ENCODE measurements around the gene CCDC33.

The CCDC33 gene

GRCh38 chr15:74322558-74323180, 86.5 kb downstream of the CCDC33 start:
- peak; percentile 82 for DNase-seq (ENCODE audit: low spot score)
- TF ChIP-seq, protein P1, sequence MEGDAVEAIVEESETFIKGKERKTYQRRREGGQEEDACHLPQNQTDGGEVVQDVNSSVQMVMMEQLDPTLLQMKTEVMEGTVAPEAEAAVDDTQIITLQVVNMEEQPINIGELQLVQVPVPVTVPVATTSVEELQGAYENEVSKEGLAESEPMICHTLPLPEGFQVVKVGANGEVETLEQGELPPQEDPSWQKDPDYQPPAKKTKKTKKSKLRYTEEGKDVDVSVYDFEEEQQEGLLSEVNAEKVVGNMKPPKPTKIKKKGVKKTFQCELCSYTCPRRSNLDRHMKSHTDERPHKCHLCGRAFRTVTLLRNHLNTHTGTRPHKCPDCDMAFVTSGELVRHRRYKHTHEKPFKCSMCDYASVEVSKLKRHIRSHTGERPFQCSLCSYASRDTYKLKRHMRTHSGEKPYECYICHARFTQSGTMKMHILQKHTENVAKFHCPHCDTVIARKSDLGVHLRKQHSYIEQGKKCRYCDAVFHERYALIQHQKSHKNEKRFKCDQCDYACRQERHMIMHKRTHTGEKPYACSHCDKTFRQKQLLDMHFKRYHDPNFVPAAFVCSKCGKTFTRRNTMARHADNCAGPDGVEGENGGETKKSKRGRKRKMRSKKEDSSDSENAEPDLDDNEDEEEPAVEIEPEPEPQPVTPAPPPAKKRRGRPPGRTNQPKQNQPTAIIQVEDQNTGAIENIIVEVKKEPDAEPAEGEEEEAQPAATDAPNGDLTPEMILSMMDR (conservative IDR thresholded peaks at IDR 0.05; ENCODE audit: low read depth): peak; percentile 94
- POLR2A ChIA-PET (ENCODE audit: low non-redundant PET): no interaction called here
- CTCF ChIA-PET: interaction anchor here (0.6 to 1.8 kb wide), 21 partner anchors 8 to 1884 kb away, joined by 3 to 11 read pairs (median 5); no protein-coding TSS in a partner anchor
- H3K27ac ChIP-seq: no peak overlapping the region

DNA sequence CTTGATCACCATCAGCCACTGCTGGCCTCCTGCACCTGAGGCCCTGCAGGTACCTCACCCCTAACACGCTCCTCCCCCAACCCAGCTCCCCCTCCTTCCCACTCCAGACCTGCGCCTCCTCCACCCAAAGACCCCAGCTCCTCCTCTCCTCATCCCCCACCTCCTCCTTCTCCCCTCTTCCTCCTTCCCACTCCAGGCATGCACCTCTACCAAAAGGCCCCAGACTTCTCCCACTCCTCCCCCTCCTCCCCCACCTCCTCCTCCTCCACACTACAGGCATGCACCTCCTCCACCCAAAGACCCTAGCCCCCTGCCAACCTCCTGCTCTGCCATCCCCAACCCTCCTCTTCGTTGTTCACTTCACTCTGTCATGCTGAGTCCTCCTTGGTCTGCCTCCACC, 88.6 kb downstream of the CCDC33 start:
- TF ChIP-seq, protein P1 (conservative IDR thresholded peaks at IDR 0.05; ENCODE audit: low read depth): no peak
- ChIA-PET POLR2A (ENCODE audit: low non-redundant PET) (no interaction called here), CTCF (interaction anchor here (1.5 kb wide), 1 partner anchor 17 kb away, joined by 6 read pairs; no protein-coding TSS in a partner anchor)
- no peak overlapping the region for H3K27ac ChIP-seq
- DNase-seq (ENCODE audit: low spot score): no peak

DNA sequence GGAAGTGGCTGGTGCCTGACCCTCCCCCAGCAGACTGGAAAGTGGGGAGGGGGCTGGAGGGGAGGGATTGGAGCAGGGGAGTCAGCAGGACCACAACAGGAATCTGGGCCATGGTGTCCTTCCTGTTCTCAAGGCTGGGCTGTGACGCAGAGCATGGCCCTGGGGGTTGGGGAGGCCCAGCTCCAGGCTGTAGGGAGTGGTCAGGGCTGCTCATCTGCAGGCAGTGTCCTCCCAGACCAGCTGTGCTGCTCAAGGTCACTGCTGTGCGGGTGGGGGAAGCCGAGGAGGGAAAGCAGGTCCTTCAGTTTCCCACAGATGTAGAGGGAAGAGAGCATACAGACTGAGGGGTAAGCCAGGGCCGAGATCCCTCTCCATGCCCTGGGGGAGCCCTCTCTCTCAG, 90.6 kb downstream of the CCDC33 start:
- ChIA-PET POLR2A (ENCODE audit: low non-redundant PET) (no interaction called here), CTCF (no interaction called here)
- H3K27ac ChIP-seq: no peak overlapping the region
- TF ChIP-seq, protein P1 (conservative IDR thresholded peaks at IDR 0.05; ENCODE audit: low read depth): no peak
- DNase-seq (ENCODE audit: low spot score): no peak

- DNase-seq (ENCODE audit: low spot score): no peak
- no peak overlapping the region for H3K27ac ChIP-seq
- CTCF ChIA-PET: interaction anchor here (0.6 kb wide), 1 partner anchor 20 kb away, joined by 4 read pairs; no protein-coding TSS in a partner anchor
- TF ChIP-seq, protein P1 (conservative IDR thresholded peaks at IDR 0.05; ENCODE audit: low read depth): no peak
- POLR2A ChIA-PET (ENCODE audit: low non-redundant PET): interaction anchor here (0.6 kb wide), 1 partner anchor 19 kb away, joined by 3 read pairs; no protein-coding TSS in a partner anchor
These were observed 91.6 kb downstream of the CCDC33 start for GRCh38 chr15:74327756-74328155.

DNA sequence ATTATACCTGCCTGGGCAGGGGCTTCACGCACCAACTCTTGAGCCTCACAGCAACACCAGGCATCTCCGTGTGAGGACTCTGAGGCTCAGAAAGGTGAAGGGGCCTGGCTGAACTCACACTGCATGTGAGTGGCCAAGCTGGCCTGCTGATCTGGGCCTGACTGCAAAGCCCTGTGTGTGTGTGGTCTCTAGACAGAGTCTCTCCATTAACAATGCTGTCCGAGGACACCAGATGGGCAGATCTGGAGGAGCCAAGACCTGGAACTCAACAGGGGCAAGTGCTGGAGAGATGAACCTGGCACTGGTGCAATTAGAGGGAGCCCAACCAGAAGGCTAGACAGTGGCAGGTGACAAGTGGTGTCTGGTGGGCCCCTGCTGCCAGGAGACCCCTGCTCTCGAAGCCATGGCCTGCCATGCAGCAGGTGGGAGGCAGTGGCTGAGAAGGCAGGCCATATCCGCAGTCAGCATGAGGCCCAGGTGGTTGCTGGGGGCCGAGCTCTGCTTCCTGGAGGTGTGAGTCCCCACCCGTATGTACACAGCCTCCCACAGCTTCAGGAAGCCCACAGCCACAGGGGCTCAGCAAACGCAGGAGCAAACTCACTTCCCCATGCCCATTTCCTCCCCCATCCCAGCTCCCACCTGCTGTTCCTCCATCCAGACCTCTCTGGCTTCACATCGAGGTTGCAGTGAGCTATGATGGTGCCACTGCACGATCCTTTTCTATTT, 92.4 kb downstream of the CCDC33 start:
- ChIA-PET CTCF (interaction anchor here (0.6 kb wide), 1 partner anchor 283 kb away, joined by 4 read pairs; no protein-coding TSS in a partner anchor), POLR2A (ENCODE audit: low non-redundant PET) (no interaction called here)
- DNase-seq (ENCODE audit: low spot score): no peak
- TF ChIP-seq, protein P1 (conservative IDR thresholded peaks at IDR 0.05; ENCODE audit: low read depth): no peak
- H3K27ac ChIP-seq: no peak overlapping the region

- no peak for DNase-seq (ENCODE audit: low spot score)
- no peak overlapping the region for H3K27ac ChIP-seq
- ChIA-PET POLR2A (ENCODE audit: low non-redundant PET) (interaction anchor here (0.6 kb wide), 1 partner anchor 1669 kb away, joined by 3 read pairs; no protein-coding TSS in a partner anchor), CTCF (interaction anchor here (0.6 to 1.7 kb wide), 4 partner anchors 9 to 21 kb away, joined by 3 to 6 read pairs (median 4); no protein-coding TSS in a partner anchor)
- TF ChIP-seq, protein P1 (conservative IDR thresholded peaks at IDR 0.05; ENCODE audit: low read depth): no peak
These were observed 94.8 kb downstream of the CCDC33 start for GRCh38 chr15:74330861-74331408.

All from RWPE1 (cell line).